ENCODE data around the gene OTOG.

DNA sequence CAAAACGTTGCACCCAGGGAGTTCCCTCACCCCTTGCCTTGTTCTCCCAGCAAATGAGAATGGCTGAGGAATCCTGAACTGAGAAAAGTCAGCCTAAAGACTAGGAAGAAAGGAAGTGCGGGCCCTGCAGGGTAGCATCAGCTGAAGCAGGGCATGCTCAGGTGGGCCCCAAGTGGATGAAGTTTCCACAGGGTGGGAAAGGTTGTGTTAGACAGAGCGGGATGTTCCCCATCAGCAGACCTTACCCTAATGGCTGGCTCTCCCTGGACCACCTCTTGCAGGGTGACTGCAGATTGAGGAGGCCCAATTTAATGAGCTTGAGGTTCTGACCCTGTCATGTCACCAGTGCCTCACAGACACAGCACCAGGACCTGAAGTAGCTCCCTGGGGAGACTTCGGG is 90.8 kb downstream of the OTOG start:
- TF ChIP-seq CTCF (IDR thresholded peaks at IDR 0.05; ENCODE audit: extremely low read depth in 1 of 2, insufficient read depth in 1 of 2, low read depth in 1 of 2, low read length in 2 of 2), result no peak
- TF ChIP-seq, protein P1, sequence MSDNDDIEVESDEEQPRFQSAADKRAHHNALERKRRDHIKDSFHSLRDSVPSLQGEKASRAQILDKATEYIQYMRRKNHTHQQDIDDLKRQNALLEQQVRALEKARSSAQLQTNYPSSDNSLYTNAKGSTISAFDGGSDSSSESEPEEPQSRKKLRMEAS (IDR thresholded peaks at IDR 0.05; ENCODE audit: insufficient read depth, insufficient read length), result no peak
- TF ChIP-seq POLR2A (IDR thresholded peaks at IDR 0.05; ENCODE audit: low read depth, low read length), result no peak
- TF ChIP-seq POLR2AphosphoS5 (IDR thresholded peaks at IDR 0.05; ENCODE audit: insufficient read depth, low read depth, low read length), result no peak
- TF ChIP-seq FOS (IDR thresholded peaks at IDR 0.05; ENCODE audit: borderline replicate concordance, insufficient read depth, low read length), result no peak
- no peak for TF ChIP-seq EZH2 (IDR thresholded peaks at IDR 0.05; ENCODE audit: borderline replicate concordance, low read depth, low read length, severe bottlenecking)
- no peak for TF ChIP-seq GATA2 (IDR thresholded peaks at IDR 0.05; ENCODE audit: insufficient read depth, insufficient read length, low read depth, low read length)
- no peak for TF ChIP-seq MYC (IDR thresholded peaks at IDR 0.05; ENCODE audit: low read depth, low read length)

Data from endothelial cell of umbilical vein (primary cell).